ENCODE data around the gene TRPM2.

Gene TRPM2

DNA sequence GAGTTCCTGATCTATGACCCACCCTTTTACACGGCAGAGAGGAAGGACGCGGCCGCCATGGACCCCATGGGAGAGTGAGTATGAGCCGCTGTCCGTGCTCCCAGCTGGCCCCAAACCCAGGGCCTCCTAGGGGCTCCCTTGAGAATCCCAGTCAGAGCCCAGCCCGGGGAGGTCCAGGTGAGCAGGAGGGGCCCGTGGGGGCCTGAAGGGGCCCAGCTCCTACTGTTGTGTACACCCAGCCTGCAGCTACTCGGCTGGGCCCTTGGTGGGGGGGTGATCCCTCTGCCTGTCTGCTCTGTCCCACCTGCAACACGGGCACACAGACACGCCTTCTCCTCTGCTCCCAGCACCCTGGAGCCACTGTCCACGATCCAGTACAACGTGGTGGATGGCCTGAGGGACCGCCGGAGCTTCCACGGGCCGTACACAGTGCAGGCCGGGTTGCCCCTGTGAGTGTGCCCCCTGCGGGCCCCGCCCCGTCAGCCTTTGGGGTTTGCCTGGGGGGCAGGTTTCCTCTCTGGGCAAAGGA is 73.3 kb downstream of the TRPM2 start:
- no peak for TF ChIP-seq JUND (IDR thresholded peaks at IDR 0.05; ENCODE audit: low read depth)
- in situ Hi-C loops (cut with HindIII; ENCODE audit: low pct_unique_long_range_greater_than_20kb, low sequenced_read_pairs): no loop called here
- no peak for DNase-seq (ENCODE audit: low read depth in 1 of 2, low spot score in 1 of 2)

- no peak for DNase-seq (ENCODE audit: low read depth in 1 of 2, low spot score in 1 of 2)
- in situ Hi-C loops (cut with HindIII; ENCODE audit: low pct_unique_long_range_greater_than_20kb, low sequenced_read_pairs): no loop called here
- no peak for TF ChIP-seq JUND (IDR thresholded peaks at IDR 0.05; ENCODE audit: low read depth)
Observed at GRCh38 chr21:44427241-44428120, 74.1 kb downstream of the TRPM2 start.

DNA sequence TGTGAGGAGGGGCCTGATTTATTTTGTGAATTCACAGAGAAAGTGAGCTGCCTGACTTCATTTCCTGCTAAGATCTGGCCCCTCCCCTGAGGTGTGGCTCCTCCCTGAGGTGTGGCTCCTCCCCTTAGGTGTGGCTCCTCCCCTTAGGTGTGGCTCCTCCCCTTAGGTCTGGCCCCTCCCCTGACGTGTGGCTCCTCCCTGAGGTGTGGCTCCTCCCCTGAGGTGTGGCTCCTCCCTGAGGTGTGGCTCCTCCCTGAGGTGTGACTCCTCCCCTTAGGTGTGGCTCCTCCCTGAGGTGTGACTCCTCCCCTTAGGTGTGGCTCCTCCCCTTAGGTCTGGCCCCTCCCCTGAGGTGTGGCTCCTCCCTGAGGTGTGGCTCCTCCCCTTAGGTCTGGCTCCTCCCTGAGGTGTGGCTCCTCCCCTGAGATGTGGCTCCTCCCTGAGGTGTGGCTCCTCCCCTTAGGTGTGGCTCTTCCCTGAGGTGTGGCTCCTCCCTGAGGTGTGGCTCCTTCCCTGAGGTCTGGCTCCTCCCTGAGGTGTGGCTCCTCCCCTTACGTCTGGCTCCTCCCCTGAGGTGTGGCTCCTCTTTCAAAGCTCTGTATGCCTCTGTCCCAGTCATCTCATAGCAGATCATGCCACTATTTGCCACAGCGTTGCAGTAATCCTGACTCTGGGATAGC is 75.0 kb downstream of the TRPM2 start:
- in situ Hi-C loops (cut with HindIII; ENCODE audit: low pct_unique_long_range_greater_than_20kb, low sequenced_read_pairs): no loop called here
- no peak for TF ChIP-seq JUND (IDR thresholded peaks at IDR 0.05; ENCODE audit: low read depth)

GRCh38 chr21:44429894-44430293 is 76.5 kb downstream of the TRPM2 start:
- DNase-seq (ENCODE audit: low read depth in 1 of 2, low spot score in 1 of 2): no peak
- in situ Hi-C loops (cut with HindIII; ENCODE audit: low pct_unique_long_range_greater_than_20kb, low sequenced_read_pairs): no loop called here
- TF ChIP-seq JUND (IDR thresholded peaks at IDR 0.05; ENCODE audit: low read depth): no peak

More for the DNA sequence above, 75.0 kb downstream of the TRPM2 start:
- DNase-seq (ENCODE audit: low read depth in 1 of 2, low spot score in 1 of 2): peak; percentile 87 to 99

DNA sequence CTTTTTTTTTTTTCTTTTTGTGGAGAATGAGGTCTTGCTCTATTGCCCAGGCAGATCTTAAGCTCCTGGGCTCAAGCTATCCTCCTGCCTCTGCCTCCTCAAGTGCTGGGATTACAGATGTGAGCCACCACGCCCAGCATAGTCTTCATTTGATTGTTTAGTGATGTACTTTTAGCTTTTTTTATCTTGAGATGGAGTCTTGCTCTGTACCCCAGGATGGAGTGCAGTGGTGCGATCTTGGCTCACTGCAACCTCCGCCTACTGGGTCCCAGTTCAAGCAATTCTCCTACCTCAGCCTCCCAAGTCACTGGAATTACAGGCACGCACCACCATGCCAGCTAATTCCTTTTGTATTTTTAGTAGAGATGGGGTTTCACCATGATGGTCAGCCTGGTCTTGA is 77.9 kb downstream of the TRPM2 start:
- in situ Hi-C loops (cut with HindIII; ENCODE audit: low pct_unique_long_range_greater_than_20kb, low sequenced_read_pairs): no loop called here
- DNase-seq (ENCODE audit: low read depth in 1 of 2, low spot score in 1 of 2): no peak
- TF ChIP-seq JUND (IDR thresholded peaks at IDR 0.05; ENCODE audit: low read depth): no peak

- no peak for DNase-seq (ENCODE audit: low read depth in 1 of 2, low spot score in 1 of 2)
- in situ Hi-C loops (cut with HindIII; ENCODE audit: low pct_unique_long_range_greater_than_20kb, low sequenced_read_pairs): no loop called here
- TF ChIP-seq JUND (IDR thresholded peaks at IDR 0.05; ENCODE audit: low read depth): no peak
Observed at GRCh38 chr21:44432841-44433790, 79.7 kb downstream of the TRPM2 start.

GRCh38 chr21:44433791-44434567 is 80.6 kb downstream of the TRPM2 start:
- DNase-seq (ENCODE audit: low read depth in 1 of 2, low spot score in 1 of 2): no peak
- in situ Hi-C loops (cut with HindIII; ENCODE audit: low pct_unique_long_range_greater_than_20kb, low sequenced_read_pairs): no loop called here
- TF ChIP-seq JUND (IDR thresholded peaks at IDR 0.05; ENCODE audit: low read depth): no peak

- no peak for DNase-seq (ENCODE audit: low read depth in 1 of 2, low spot score in 1 of 2)
- in situ Hi-C loops (cut with HindIII; ENCODE audit: low pct_unique_long_range_greater_than_20kb, low sequenced_read_pairs): no loop called here
- no peak for TF ChIP-seq JUND (IDR thresholded peaks at IDR 0.05; ENCODE audit: low read depth)
Observed at GRCh38 chr21:44434568-44434925, 81.1 kb downstream of the TRPM2 start.

GRCh38 chr21:44434936-44435635 is 81.7 kb downstream of the TRPM2 start:
- in situ Hi-C loops (cut with HindIII; ENCODE audit: low pct_unique_long_range_greater_than_20kb, low sequenced_read_pairs): no loop called here
- TF ChIP-seq JUND (IDR thresholded peaks at IDR 0.05; ENCODE audit: low read depth): no peak
- no peak for DNase-seq (ENCODE audit: low read depth in 1 of 2, low spot score in 1 of 2)

GRCh38 chr21:44436111-44436611 is 82.7 kb downstream of the TRPM2 start:
- no peak for DNase-seq (ENCODE audit: low read depth in 1 of 2, low spot score in 1 of 2)
- no peak for TF ChIP-seq JUND (IDR thresholded peaks at IDR 0.05; ENCODE audit: low read depth)
- in situ Hi-C loops (cut with HindIII; ENCODE audit: low pct_unique_long_range_greater_than_20kb, low sequenced_read_pairs): no loop called here

DNA sequence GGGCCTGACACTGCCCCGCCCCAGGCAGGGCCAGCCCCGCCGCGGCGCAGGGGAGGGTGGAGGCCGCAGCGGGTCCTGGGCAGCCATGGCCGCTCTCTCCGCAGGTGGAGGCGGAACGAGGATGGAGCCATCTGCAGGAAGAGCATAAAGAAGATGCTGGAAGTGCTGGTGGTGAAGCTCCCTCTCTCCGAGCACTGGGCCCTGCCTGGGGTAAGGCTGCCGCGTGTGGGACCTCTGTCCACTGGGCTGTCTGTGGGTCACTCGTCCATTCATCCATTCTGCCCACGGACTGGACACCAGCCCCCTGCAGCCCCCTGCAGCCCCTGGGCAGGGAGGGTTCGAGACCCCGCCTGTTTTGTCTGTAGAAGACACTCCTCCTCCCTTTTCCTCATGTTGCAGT is 83.5 kb downstream of the TRPM2 start:
- in situ Hi-C loops (cut with HindIII; ENCODE audit: low pct_unique_long_range_greater_than_20kb, low sequenced_read_pairs): no loop called here
- no peak for TF ChIP-seq JUND (IDR thresholded peaks at IDR 0.05; ENCODE audit: low read depth)
- no peak for DNase-seq (ENCODE audit: low read depth in 1 of 2, low spot score in 1 of 2)
